ENCODE measurements around the gene REV1.

GRCh38 chr2:99537910-99538485, 48.2 kb upstream of the REV1 start:
- TF ChIP-seq GATA2 (IDR thresholded peaks at IDR 0.05; ENCODE audit: low read depth, low read length): no peak
- TF ChIP-seq GATA3 (IDR thresholded peaks at IDR 0.05; ENCODE audit: low read depth, low read length): no peak

Measured in SH-SY5Y (cell line).